GM18498 (cell line): ENCODE data around the gene UBE2Q1.

Experiments
- ATAC-seq: cut with Tn5 transposase; IDR thresholded peaks from one replicate; pipeline ENCODE4 v1.9.1; 2021; ENCODE audit warnings: mild to moderate bottlenecking, moderate library complexity; ENCODE audit not compliant: unreplicated experiment

Gene UBE2Q1

GRCh38 chr1:154512760-154513159 is 45.7 kb downstream of the UBE2Q1 start:
- ATAC-seq, result no peak

- no peak for ATAC-seq
Measured at GRCh38 chr1:154503898-154504297, 54.6 kb downstream of the UBE2Q1 start.

GRCh38 chr1:154502744-154503115 is 55.7 kb downstream of the UBE2Q1 start:
- ATAC-seq, result no peak

GRCh38 chr1:154502066-154502743 is 56.3 kb downstream of the UBE2Q1 start, which contains the start of the genes SHE and TDRD10:
Gene SHE, minus strand, starts transcription at chr1:154502412. Its CDS starts 386 bp downstream, at chr1:154502026.
Gene TDRD10, plus strand, starts transcription at chr1:154502219. Its CDS starts 4,685 bp downstream, at chr1:154506904.
- ATAC-seq, result no peak

GRCh38 chr1:154501423-154502065 is 56.9 kb downstream of the UBE2Q1 start:
- ATAC-seq, result no peak

GRCh38 chr1:154500533-154500932 is 57.9 kb downstream of the UBE2Q1 start:
- no peak for ATAC-seq

GRCh38 chr1:154499446-154499845 is 59.0 kb downstream of the UBE2Q1 start:
- ATAC-seq, result no peak
